Lung microvascular endothelial cell (primary cell): ENCODE data around the gene S100A8. TPM values are rescaled to one million over a fixed set of nuclear protein-coding genes. Genes with fewer than 3 reads are reported as not detected.
"Not testable (repeated sequence)": the region's sequence is repeated elsewhere in the genome, so short reads cannot be mapped to it uniquely, and the experiment has no call there.

ENCODE experiments used
- DNase-seq, 2 donors: peaks; one replicate each; pipeline versions ENCODE4 v3.0.0 to v3.0.0-alpha.2; 2010; ENCODE audit warnings: low read depth in 2 of 2
- total RNA-seq: library from RNA; depleted of rRNA; stranded (reverse); fragments of >200 nt; gene quantifications from 2 replicates; pipeline ENCODE4 v1.2.1, GENCODE V29; 2014

The S100A8 gene
- total RNA-seq, 1 donor from 2014 or later, result not detected

- DNase-seq, result no peak
These were observed 43.0 kb downstream of the S100A8 start for GRCh38 chr1:153347856-153348255.

- not testable (repeated sequence) for DNase-seq
These were observed 43.8 kb downstream of the S100A8 start for GRCh38 chr1:153347049-153347448.

GRCh38 chr1:153346077-153346723, 44.7 kb downstream of the S100A8 start:
- DNase-seq, result no peak

- no peak for DNase-seq
These were observed 45.4 kb downstream of the S100A8 start for GRCh38 chr1:153345187-153346076.

- DNase-seq, result no peak
These were observed 46.2 kb downstream of the S100A8 start for GRCh38 chr1:153344718-153345025.

GRCh38 chr1:153343811-153344717, 46.8 kb downstream of the S100A8 start:
- no peak for DNase-seq

GRCh38 chr1:153343040-153343681, 47.7 kb downstream of the S100A8 start:
- no peak for DNase-seq

- no peak for DNase-seq
These were observed 48.7 kb downstream of the S100A8 start for GRCh38 chr1:153342178-153342577.

GRCh38 chr1:153341431-153341934, 49.4 kb downstream of the S100A8 start:
- no peak for DNase-seq

- no peak for DNase-seq
These were observed 50.5 kb downstream of the S100A8 start for GRCh38 chr1:153340356-153340755.

Other genes with a start within 250 kb of the S100A8 start
- not detected in 2 replicates for gene SPRR2G, start 240.2 kb downstream of the S100A8 start, total RNA-seq
- gene LELP1, start 187.6 kb downstream of the S100A8 start, total RNA-seq, result not detected in 2 replicates
- gene PRR9, start 173.5 kb downstream of the S100A8 start, total RNA-seq, result not detected in 2 replicates
- not detected in 2 replicates for gene LORICRIN, start 131.4 kb downstream of the S100A8 start, total RNA-seq
- not detected in 2 replicates for gene PGLYRP3, start 78.1 kb downstream of the S100A8 start, total RNA-seq
- gene PGLYRP4, start 42.2 kb downstream of the S100A8 start, total RNA-seq, result not detected in 2 replicates
- 0.22 and 1.2 TPM in 2 replicates for gene S100A9, start 33.2 kb downstream of the S100A8 start, total RNA-seq
- not detected in 2 replicates for gene S100A12, start 15.5 kb downstream of the S100A8 start, total RNA-seq
- gene S100A7A, start 25.4 kb upstream of the S100A8 start, total RNA-seq, result not detected in 2 replicates
- not detected in 2 replicates for gene S100A7, start 69.6 kb upstream of the S100A8 start, total RNA-seq
- 524 and 1,217 TPM in 2 replicates for gene S100A6, start 144.9 kb upstream of the S100A8 start, total RNA-seq
- gene S100A5, start 149.9 kb upstream of the S100A8 start, total RNA-seq, result not detected in 2 replicates
- 0.60 and 5.4 TPM in 2 replicates for gene S100A4, start 154.7 kb upstream of the S100A8 start, total RNA-seq
- gene S100A3, start 158.2 kb upstream of the S100A8 start, total RNA-seq, result 0.20 and 2.8 TPM in 2 replicates
- 0.79 and 1.7 TPM in 2 replicates for gene S100A2, start 174.8 kb upstream of the S100A8 start, total RNA-seq
- 442 and 502 TPM in 2 replicates for gene S100A16, start 222.1 kb upstream of the S100A8 start, total RNA-seq
- gene S100A14, start 225.3 kb upstream of the S100A8 start, total RNA-seq, result 0.20 TPM in 1 of 2 replicates, not detected in the other
- gene S100A13, start 236.4 kb upstream of the S100A8 start, total RNA-seq, result 89.7 and 138 TPM in 2 replicates
- gene S100A1, start 237.4 kb upstream of the S100A8 start, total RNA-seq, result not detected in 2 replicates
- gene CHTOP, start 243.0 kb upstream of the S100A8 start, total RNA-seq, result 15.5 and 21.0 TPM in 2 replicates